HG03045 (cell line): ENCODE results near the gene C1QTNF1.

Experiments used
- ATAC-seq: cut with Tn5 transposase; IDR thresholded peaks from one replicate; pipeline ENCODE4 v1.9.1; 2021; ENCODE audit warnings: mild to moderate bottlenecking, moderate library complexity; ENCODE audit not compliant: unreplicated experiment

The C1QTNF1 gene

DNA sequence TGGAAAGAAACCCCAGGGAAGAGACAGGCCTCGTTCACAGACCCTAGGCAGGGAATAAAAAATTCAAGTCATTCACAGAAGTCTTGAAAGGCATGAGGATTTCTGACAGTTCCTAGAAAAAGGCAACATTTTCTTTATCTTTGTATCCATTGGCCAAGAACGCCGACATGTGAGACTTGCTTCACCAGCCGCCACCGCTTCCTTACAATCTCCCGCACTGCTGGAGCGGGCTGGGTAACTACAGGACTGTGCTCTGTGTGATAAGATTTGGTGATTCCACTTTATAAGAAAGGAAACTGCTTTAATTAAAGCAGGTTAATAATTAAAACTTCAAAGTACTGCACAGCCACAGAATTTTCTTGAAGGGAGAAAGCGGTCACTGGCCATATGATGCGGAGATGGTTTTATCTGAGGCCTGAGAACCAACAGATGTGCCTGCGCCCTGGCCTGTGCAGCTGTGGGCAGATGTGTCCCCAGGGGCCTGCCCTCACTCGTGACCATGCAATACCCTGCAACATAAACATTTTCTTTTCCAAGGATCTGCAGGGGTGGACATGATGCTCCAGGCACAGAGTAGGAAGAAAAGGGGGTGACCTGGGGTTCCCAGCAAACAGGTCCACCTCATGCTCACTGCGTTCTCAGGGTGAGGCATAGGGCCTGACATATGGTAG lies 31.3 kb upstream of the C1QTNF1 start:
- ATAC-seq: no peak

DNA sequence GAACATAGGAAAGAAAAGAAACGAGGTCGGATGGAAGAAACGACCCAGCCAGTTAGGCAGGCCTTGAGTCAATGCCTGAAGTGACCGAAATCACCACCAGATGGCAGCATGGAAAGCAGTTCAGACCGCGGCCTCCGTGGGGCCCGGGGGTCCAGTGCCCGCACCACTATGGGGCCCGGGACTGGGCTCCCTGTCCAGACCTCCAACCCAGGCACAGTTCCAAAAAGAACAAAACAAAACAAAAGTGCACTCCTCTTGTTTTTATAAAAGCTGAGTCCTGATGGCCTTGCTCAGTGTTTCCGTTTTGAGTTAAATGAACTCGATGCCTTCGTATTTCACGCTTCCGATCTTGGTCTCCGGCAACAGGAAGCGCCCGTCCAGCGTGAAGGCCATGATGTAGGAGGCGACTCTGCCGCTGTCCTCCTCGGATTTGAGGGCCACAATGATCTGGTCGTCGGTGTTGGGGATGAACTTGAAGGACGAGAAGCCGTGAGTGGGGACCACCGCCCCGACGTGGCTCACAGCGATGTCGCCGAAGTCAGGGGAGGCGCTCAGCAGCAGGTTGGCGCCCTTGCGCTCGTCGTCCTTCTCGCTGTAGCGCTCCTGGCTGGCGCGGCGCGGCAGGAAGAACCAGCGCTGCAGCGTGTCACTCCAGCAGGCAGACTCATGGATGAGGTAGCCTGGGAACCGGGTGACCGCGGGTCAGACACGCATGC lies 30.6 kb upstream of the C1QTNF1 start:
- ATAC-seq: no peak

DNA sequence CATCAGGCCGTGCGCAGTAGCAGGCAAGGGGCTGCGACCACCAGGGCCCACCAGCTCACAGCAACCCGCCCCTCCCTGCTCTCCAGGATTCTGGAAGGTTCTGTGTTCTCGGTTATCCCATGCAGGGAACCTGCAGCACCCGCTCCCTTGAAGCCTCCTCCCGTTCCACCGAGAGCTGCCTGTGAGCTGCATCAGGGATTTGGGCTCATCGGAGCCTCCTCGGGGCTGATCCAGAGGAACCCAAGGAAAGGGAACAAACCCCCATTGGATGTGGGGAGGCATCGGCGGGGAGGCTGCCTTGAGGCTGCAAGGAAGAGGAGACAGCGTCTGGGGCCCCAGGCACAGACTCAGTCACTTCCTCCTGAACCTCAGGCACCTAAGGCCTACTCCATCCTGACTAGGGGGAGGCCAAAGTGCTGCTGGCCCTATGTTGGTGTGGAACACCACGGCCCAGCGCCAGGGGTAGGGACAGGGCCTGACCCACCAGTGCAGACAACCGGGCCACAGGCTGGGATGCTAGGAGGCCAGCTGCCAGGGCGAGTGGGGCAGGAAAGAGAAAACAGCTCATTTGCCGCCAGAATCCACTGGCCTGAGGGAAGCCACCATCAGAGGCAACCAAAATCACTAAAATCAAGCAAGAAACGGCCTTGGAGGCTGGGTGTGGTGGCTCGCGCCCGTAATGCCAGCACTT lies 29.8 kb upstream of the C1QTNF1 start:
- ATAC-seq: no peak

DNA sequence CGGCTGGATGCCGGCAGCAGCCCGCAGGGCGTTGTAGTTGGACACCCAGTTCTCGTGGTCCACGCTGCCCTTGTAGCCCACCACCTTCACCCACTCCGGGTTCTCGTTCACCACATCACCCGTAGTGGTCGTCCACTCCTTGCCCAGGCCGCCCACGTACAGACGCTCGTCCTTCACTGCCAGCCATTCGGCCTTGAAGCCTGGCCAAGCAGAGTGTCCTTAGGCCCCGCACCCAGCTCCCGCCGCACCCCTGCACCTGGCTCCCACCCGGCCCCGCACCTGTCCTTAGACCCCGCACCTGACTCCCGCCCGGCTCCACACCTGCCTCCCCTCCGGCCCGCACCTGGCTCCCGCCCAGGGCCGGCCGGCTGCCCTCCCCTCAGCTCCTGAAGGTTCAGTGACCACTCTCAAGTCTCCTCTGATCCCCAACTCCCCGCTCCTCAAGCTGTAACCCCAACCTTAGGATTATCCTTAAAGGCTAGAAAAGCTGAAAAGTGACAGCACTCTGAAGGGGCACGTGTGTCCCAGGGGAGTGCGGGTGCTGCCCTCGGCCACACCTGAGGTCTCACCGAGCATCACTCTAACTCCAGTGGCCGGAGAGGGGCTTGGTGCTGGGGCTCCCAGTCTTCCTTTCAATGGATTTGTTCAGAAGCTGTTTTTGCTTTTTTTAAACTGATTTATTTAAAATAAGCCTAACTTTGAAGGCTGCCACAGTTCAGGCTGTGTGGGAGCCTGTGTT lies 28.8 kb upstream of the C1QTNF1 start:
- ATAC-seq: no peak

DNA sequence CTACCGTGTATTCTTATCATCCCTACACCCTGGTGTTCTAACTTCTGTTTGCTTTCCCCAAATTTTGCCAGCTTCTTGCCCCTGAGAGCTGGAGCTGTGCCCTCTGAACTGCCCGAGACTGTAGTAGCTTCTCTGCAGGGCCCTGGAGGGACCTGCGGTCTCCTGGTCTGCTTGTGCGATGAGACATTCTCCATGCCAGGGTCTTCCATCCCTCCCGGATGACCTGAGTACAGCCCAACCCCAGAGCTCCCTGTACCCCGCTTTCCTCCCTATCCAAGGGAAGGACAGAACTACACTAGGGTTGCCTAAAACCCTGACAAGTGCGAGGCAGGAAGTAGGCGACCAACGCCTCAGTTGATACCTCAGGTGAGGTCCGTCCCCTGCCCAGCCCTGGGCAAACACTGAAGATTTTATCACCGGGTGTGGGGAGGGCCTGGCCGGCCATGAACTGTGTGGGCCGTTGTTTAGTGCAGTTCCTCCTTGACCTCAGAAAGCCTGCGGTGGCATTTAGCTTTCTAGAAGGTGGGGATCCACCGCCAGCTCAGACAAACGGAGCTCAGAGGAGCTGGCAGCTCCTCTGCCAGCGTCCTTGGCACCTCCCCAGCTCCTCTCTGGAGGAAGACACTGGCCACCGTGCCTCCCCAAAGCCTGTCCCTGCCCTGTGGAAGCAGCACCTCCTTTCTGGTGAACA lies 28.1 kb upstream of the C1QTNF1 start:
- ATAC-seq: no peak

DNA sequence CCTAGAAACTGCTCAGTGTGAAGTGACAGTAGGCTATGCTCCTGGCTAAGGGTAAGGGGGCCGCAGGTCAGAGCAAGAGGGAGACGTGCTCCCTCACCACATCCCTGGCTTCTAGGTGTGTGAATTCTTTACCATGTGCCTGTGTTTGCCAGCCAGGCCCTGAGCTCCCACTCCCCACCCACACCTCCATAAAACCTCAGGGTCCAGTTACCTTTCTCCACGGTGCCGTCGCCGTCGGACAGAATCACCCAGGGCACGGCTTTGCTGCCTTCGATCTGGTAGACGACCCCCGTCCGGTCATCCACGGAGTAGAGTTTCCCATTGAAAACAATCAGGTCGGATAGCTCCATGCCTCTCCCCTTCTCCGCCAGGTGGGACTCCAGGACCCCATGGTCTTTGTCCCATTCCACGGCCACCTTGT lies 27.2 kb upstream of the C1QTNF1 start:
- ATAC-seq: no peak

DNA sequence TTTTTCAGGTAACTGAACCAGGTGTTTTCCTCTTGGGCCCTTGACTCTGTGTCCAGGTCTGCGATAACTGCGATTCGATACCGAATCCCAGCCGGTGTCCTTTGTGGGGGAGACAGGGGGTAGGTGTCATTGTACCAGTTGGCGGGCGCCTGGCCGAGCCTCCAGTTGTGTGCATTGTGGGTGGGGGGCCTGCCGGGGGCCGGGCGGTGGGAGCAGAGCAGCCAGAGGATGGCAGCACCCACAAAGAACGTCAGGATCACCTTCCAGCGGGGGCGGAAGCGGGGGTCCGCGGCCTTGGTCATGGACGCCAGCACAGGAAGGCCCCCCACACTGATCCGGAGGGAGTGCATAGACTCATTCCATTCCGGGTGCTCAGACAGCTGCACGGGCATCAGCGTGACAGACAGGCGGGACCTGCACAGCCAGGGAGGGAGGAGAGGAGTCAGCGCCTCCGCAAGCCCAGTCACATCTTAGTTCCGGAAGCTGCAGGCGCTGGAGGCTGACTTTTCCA lies 26.7 kb upstream of the C1QTNF1 start:
- no peak for ATAC-seq

DNA sequence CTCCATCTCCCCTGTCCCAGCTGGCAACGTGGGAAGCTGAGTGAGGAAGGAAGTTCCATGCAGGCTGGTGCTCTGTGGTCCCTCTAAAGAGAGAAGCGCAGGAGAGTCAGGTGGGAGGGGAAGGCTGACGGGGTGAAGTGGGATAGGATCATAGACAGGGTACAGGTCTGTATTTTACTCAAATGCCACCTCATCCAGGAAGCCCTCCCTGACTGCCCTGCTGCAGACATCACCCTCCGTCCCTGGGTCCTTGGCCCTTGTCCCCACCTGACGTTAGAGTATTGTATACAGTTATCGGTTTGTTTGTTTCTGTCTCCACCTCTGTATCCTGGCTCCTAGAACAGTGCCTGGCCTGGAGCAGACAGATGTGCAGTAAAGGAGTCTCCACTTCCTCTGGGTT lies 26.1 kb upstream of the C1QTNF1 start:
- no peak for ATAC-seq

DNA sequence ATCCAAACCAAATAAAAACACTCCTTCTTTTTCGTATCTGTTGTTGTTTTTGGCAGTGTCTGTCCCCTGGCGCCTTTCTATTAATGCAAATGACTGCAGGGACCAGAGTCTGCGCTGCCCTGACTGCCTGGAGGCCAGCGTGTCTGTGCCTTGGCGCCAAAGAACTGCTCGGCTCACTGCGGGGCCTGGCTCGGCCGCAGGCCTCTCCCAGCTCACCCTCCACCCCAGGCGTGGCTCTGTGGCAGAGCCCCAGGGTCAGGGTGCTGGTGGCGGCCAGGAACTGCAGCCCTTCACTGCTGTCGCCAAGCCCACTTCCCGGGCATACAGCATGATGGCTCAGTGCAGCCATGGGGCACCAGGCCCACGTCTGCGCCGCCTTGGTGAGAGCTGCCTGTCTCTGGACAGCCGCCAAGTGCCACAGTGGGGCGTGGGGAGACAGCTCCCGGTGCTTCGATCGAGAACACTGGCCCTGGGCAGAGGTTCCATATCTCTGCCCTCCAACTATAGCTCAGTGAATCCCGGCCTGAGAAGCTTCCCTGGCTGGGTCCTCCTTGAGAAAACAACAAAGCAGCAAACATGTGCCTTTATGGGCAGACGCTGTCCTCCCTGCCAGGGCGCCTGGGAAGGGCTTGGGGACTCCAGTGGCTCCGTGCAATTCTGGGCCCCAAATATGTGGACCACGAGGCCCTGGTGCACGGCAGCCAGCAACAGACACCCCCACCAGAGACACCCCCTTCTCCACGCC lies 25.5 kb upstream of the C1QTNF1 start:
- no peak for ATAC-seq

DNA sequence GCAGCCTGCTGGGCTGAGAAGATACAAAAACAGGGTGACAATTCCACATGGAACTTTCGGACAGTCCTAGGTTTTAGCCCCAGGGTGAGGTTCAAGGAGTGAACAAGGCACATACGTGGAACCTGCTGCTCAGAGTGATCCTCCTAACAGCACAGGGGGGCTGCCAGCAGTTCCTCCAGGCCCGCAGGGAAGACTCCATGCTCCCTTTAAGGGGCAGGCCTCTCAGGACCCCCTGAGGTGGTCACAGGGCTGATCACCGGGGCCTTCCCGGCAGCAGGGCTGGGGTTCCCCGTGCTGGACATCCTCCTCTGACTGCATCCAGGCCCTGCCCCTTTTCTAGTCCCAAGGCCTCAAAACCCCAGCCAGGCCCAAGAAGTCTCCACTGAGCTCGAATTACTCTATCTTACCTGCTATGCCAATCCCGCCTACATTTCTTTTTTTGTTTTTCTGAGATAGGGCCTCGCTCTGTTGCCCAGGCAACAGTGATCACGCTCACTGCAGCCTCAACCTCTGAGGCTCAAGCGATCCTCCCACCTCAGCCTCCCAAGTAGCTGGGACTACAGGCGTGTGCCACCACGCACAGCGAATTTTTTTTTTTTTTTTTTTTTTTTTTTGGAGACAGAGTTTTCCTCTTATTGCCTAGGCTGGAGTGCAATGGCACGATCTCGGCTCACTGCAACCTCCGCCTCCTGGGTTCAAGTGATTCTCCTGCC lies 24.8 kb upstream of the C1QTNF1 start:
- ATAC-seq: no peak

DNA sequence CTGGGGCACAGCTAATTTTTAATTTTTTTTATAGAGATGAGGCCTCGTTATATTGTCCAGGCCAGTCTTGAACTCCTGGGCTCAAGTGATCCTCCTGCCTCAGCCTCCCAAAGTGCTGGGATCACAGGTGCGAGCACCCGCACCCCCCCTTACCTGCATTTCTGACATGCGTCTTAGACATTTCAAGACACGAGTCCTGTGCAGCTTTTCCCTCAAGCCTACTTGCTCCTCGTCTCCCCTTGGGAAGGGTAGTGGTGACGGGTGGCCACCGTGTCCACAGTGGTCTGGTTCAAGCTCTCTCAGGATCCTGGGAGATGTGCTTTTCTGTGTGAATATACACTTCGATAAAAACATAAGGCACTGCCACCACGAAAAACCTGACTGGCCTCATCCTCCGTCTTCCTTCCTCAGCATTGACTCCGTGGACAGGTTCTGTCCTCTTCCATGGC lies 24.0 kb upstream of the C1QTNF1 start:
- ATAC-seq: no peak

DNA sequence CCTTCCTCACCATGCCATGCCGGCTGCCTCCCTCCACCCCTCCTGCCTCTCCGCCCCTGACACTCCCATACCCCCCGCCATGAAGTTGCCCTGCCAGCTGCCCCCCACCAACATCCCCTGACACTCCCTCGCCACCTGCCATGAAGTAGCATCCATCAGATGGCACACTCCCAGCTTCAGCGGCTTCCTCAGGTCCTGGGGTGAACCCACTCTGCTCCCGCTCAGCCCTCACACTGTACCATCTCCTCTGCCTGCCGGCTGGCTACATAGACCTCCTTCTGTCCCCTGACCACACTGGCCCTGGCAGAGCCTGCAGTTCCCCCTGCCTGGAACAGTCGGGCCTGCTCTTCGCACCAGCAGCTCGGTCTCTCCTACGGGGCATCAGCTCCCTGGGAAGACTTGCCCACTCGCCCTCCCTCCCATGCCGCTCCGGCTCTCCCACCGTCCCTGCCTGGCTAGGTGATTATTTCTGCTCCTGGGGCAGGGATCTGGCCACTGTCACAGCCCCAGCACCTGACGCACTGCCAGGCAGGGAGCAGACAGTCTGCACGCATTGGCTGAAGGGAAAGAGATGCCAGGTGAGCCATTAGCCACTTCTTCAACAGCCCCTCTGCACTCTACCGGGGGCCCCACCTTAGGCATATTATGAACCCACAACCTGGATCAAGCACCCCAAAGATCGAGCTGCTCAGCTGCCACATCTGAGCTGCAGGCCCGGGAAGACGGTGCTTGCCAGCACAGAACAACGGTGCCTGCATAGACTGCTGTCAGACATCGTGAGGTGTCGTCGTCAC lies 23.4 kb upstream of the C1QTNF1 start:
- ATAC-seq: no peak

DNA sequence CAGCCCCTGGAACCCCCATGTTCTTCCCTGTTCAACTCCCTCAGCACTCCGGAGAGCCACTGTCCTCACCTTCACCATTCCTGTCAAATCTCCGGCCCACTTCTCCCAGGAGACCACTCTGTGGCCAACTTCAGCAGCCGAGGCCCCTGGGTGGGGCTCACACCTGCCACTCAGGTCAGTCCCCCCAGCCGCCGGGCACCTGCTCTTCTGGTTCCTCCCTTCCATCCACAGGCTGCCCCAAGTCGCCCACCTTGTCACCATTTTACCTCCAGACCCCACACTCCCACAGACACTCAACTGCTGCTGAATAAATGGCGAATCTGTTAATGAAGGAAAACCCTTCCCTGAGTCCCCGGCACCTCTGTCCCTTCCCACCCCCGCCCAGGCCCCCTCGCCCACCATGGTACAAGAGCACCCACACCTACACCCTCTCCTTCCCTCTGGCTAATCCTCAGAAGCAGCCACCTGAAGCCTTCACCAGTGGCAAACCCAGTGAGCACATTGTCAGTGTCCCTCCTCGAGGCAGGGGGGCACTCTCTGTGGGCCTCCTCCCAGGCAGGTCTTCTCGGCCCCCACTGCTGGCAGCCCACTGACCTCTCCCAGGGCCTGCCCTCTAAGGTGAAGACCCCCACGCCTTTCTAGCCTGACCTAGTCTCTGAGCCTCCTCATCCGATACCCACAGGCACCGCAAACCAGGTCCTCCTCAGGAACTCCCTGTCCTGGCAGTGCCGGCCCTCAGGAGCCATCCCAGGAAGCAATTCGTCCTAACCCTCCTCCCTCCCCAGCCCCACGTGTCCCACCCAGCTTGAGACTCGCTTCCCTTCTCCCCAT lies 22.6 kb upstream of the C1QTNF1 start:
- ATAC-seq: no peak

DNA sequence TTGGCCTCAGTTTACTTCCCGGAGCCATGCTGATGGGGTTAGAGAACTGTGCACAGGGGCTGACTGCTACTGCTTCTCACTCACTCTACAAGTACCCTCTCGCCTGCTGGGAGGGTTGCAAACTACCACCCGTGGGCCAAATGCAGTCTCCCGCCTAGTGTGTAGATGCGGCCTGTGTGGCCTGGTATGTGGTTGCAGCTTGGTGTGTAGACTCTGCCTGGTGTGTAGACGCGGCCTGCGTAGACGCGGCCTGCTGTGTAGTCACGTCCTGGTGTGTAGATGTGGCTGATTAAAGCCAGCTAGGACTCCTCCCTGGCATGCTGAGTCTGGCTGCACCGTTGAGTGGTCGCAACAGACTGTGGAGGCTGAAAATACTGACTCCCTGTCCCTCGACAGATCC lies 21.7 kb upstream of the C1QTNF1 start:
- no peak for ATAC-seq

DNA sequence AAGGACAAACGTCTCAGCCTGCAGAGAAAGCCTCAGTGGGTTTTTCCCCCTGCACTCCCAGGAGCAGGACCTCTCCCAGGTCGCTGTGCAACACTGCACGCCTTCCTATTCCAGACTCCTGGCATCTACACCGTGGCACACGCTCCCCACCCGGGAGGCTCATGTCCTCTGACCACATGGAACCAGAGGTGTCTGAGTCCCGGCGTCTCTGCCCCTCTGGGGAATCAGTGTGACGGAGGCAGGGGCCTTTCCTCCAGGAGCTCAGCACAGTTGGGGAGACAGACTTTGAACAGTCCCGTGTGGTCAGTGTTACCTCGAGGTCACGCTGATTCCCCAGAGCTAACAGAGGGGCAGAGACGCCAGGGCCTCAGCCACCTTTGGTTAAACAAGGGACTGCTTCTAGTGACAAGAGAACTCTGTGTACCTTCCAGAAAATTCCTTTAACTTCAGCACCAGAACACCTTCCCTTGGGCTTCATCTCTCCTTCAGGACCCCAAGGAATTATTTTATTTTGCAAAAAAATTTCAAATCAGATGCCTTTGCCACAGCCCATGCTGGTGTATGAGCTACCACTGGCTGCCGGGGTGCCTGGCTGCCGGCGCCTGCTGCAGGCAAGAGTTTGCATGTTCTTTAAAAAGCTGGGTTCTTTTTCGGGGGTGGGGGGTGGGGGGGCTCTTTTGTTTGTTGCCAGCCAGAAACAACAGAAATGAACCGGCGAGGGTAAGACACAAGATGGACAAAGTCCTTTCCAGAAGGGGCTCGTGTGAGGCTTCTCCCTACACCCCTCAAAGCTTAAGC lies 21.0 kb upstream of the C1QTNF1 start:
- ATAC-seq: no peak

DNA sequence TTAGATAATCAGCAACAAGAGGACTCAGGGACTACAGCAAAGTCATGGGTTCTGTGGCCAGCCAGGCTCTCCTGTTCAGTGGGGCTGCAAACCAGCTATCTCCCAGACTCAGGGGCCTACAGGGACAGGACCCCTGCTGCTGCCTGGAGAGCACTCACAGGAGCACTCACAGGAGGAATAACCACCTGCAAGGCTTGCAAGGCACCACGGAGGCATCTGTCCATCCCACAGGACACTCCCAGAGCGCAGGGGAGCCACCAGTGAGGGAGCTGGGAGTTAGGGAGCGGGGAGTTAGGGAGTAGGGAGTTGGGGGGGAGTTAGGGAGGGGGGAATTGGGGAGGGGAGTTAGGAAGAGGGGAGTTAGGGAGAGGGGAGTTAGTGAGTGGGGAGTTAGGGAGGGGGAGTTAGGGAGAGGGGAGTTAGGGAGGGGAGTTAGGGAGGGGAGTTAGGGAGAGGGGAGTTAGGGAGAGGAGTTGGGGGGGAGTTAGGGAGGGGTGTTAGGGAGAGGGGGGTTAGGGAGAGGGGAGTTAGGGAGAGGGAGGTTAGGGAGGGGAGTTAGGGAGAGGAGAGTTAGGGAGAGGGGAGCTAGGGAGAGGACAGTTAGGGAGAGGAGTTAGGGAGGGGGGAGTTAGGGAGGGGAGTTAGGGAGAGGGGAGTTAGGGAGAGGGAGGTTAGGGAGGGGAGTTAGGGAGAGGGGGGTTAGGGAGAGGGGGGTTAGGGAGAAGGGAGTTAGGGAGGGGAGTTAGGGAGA lies 20.1 kb upstream of the C1QTNF1 start:
- ATAC-seq: no peak
